AG04450 (cell line): ENCODE data around the gene UBD. TPM values are rescaled to one million over a fixed set of nuclear protein-coding genes. Genes with fewer than 3 reads are reported as not detected.

Source experiments
- CTCF ChIA-PET: fragments of 300-600, 350-600 bp; formaldehyde crosslinking; extraction: SDS; loops from one replicate; lab custom pipeline; 2022; ENCODE audit warnings: antibody characterized with exemption, inconsistent platforms; lab: Charles Lee
- POLR2A ChIA-PET: fragments of 350-600 bp; formaldehyde crosslinking; extraction: SDS; loops from one replicate; lab custom pipeline; 2021; ENCODE audit warnings: antibody characterized with exemption, inconsistent platforms; lab: Yijun Ruan, JAX
- DNase-seq: peaks from one replicate; pipeline ENCODE4 v3.0.0-alpha.2; 2011; ENCODE audit warnings: low read depth, low spot score
- H3K27ac ChIP-seq: one replicate; pipeline ENCODE4 v1.5.1; 2012; ENCODE audit warnings: low read depth, low read length, control low read depth
- H3K27me3 ChIP-seq: one replicate; pipeline ENCODE4 v1.6.0; 2012; ENCODE audit warnings: low read length; ENCODE audit not compliant: control insufficient read depth, insufficient read depth
- H3K4me3 ChIP-seq: 2 replicates; pipeline ENCODE4 v1.5.1; 2011; ENCODE audit warnings: mild to moderate bottlenecking, low read depth, low read length, control low read depth
- H3K9me3 ChIP-seq: 2 replicates; pipeline ENCODE4 v1.5.1; 2012; ENCODE audit warnings: low read length; ENCODE audit not compliant: control insufficient read depth, insufficient read depth
- CTCF ChIP-seq: IDR thresholded peaks from 2 replicates; pipeline ENCODE4 v1.5.1; 2011; ENCODE audit warnings: low read depth, low read length, control low read depth, inconsistent platforms
- polyA plus RNA-seq: library from polyadenylated mRNA; depleted of rRNA; stranded (reverse); fragments of >200 nt; gene quantifications from 2 replicates; pipeline ENCODE4 v1.2.3, GENCODE V29; 2011

The UBD gene
- polyA plus RNA-seq, 1 experiment, result not detected

- CTCF ChIA-PET, result no interaction called here
These were observed 48.7 kb downstream of the UBD start for GRCh38 chr6:29510746-29511300.

GRCh38 chr6:29510202-29510601 is 49.3 kb downstream of the UBD start:
- no peak for DNase-seq
- H3K27me3 ChIP-seq, result no peaks in the 10 kb centered on the region
- H3K4me3 ChIP-seq, result no peak overlapping the region
- ChIA-PET CTCF (no interaction called here), POLR2A (no interaction called here)
- peaks cover 6% of the 10 kb centered on the region; the same call in 1 of the 2 replicates for H3K9me3 ChIP-seq
- no peak overlapping the region for H3K27ac ChIP-seq
- no peak for TF ChIP-seq CTCF

More at GRCh38 chr6:29510746-29511300, 48.7 kb downstream of the UBD start:
- Histone ChIP-seq H3K9me3 (peaks cover 6% of the 10 kb centered on the region; the same call in 1 of the 2 replicates), H3K4me3 (no peak overlapping the region), H3K27ac (no peak overlapping the region), H3K27me3 (no peaks in the 10 kb centered on the region)
- POLR2A ChIA-PET, result no interaction called here
- no peak for DNase-seq
- no peak for TF ChIP-seq CTCF

GRCh38 chr6:29509711-29510110 is 49.8 kb downstream of the UBD start:
- CTCF ChIA-PET, result no interaction called here
- no peak for DNase-seq
- POLR2A ChIA-PET, result no interaction called here
- no peak overlapping the region for H3K4me3 ChIP-seq
- H3K27ac ChIP-seq, result no peak overlapping the region
- TF ChIP-seq CTCF, result no peak
- peaks cover 6% of the 10 kb centered on the region; the same call in 1 of the 2 replicates for H3K9me3 ChIP-seq
- no peaks in the 10 kb centered on the region for H3K27me3 ChIP-seq

GRCh38 chr6:29509239-29509638 is 50.3 kb downstream of the UBD start:
- peaks cover 6% of the 10 kb centered on the region; the same call in 1 of the 2 replicates for H3K9me3 ChIP-seq
- no peak overlapping the region for H3K4me3 ChIP-seq
- CTCF ChIA-PET, result no interaction called here
- POLR2A ChIA-PET, result no interaction called here
- H3K27me3 ChIP-seq, result no peaks in the 10 kb centered on the region
- no peak for TF ChIP-seq CTCF
- DNase-seq, result no peak
- no peak overlapping the region for H3K27ac ChIP-seq

GRCh38 chr6:29507319-29507718 is 52.2 kb downstream of the UBD start:
- Histone ChIP-seq H3K4me3 (no peak overlapping the region), H3K9me3 (peaks cover 6% of the 10 kb centered on the region; the same call in 1 of the 2 replicates), H3K27me3 (no peaks in the 10 kb centered on the region), H3K27ac (no peak overlapping the region)
- ChIA-PET POLR2A (no interaction called here), CTCF (no interaction called here)
- TF ChIP-seq CTCF, result no peak
- no peak for DNase-seq
